Measurements from ENCODE around the gene SLC35G6. TPM values are rescaled to one million over a fixed set of nuclear protein-coding genes. Genes with fewer than 3 reads are reported as not detected.

Gene SLC35G6
- total and polyA plus RNA-seq, 2 of the 13 experiments (the other 11 are each of a cell fraction or from before 2014, with no cell fraction given) = 0.07 TPM; not detected in 1

- H3K4me3 ChIP-seq (replicated peaks in 1 of 3; ENCODE audit: insufficient read depth in 1 of 3, low read depth in 2 of 3, low read length in 3 of 3) = no peak overlapping the region
- 96% methylated on average over 16 of the region's 17 CpGs for WGBS (ENCODE audit: low lambda C conversion rate)
- DNase-seq (ENCODE audit: low spot score) (no peak), ATAC-seq (no peak), FAIRE-seq (no peak)
- peaks cover 30 to 47% of the 10 kb centered on the region in 2 experiments for H3K36me3 ChIP-seq (replicated peaks in 1 of 2; ENCODE audit: control insufficient read depth in 1 of 2, insufficient read depth in 2 of 2, low read length in 2 of 2)
- POLR2A ChIA-PET = interaction anchor here (3.5 kb wide), 1 partner anchor 47 kb away, joined by 24 read pairs; the partner anchor contains the start of gene SENP3
- TF ChIP-seq HNRNPH1 (optimal IDR thresholded peaks at IDR 0.05; ENCODE audit: low read depth, low read length) (no peak), AGO2 (optimal IDR thresholded peaks at IDR 0.05; ENCODE audit: low read depth, low read length) (peak; percentile 87), NR0B2 (CRISPR knock-in tag; IDR thresholded peaks at IDR 0.05) (no peak), MTA3 (CRISPR knock-in tag; IDR thresholded peaks at IDR 0.05) (no peak)
- H3K9me3 ChIP-seq (ENCODE audit: low read length) = no peaks in the 10 kb centered on the region
- no peak overlapping the region for H3K4me2 ChIP-seq (ENCODE audit: low read depth, low read length)
- no peaks in the 10 kb centered on the region for H4K20me1 ChIP-seq (ENCODE audit: insufficient read depth, low read length)
- H2AFZ ChIP-seq (ENCODE audit: low read length) = no peak overlapping the region
- TSS peak; percentile 74 for BruUV-seq (replicated peaks)
- H3K79me2 ChIP-seq (ENCODE audit: insufficient read depth, low read length) = no peaks in the 10 kb centered on the region
- CTCF ChIA-PET (ENCODE audit: low intra/inter-chr PET ratio, low total read pairs) = interaction anchor here (0.7 to 3.6 kb wide), 3 partner anchors 9 to 159 kb away, joined by 4 to 43 read pairs (median 4); partner anchors contain the start of gene SENP3
- no peaks in the 10 kb centered on the region for H3K27me3 ChIP-seq (ENCODE audit: control insufficient read depth in 1 of 2, insufficient read depth in 2 of 2, low read length in 2 of 2)
- in situ Hi-C loops (cut with HindIII; ENCODE audit: extremely low pct_ligation_motif_present, low pct_unique_long_range_greater_than_20kb) = loop anchor here (5.0 kb wide), 1 partner anchor 43 kb away; the partner anchor contains the start of gene TNFSF13
- no peak overlapping the region for H3K9ac ChIP-seq (ENCODE audit: insufficient read depth, low read depth, low read length)
- H3K4me1 ChIP-seq (ENCODE audit: insufficient read depth, low read length) = peaks cover 5% of the 10 kb centered on the region
- H3K27ac ChIP-seq (ENCODE audit: extremely low read length, insufficient read depth, low read length) = no peak overlapping the region
- intact Hi-C loops (cut with micrococcal nuclease; ENCODE audit: unreplicated experiment) = loop anchor here (1.0 kb wide), 1 partner anchor 47 kb away; the partner anchor contains the start of gene SENP3
Observed at GRCh38 chr17:7513850-7514419, 32.7 kb downstream of the SLC35G6 start.

- FAIRE-seq = no peak
- H3K27ac ChIP-seq (ENCODE audit: extremely low read length, insufficient read depth, low read length) = no peak overlapping the region
- TF ChIP-seq CEBPB (IDR thresholded peaks at IDR 0.05; ENCODE audit: borderline replicate concordance, low read depth, low read length) (peak; percentile 59), ZNF614 (CRISPR knock-in tag; IDR thresholded peaks at IDR 0.05; ENCODE audit: borderline replicate concordance) (no peak), HNF4A (CRISPR knock-in tag; IDR thresholded peaks at IDR 0.05) (peak; percentile 29; the same call in 1 of the 2 replicates), HNF4G (IDR thresholded peaks at IDR 0.05; ENCODE audit: borderline replicate concordance, low read depth, low read length) (peak; percentile 49; the same call in 1 of the 2 replicates), HNF4G (CRISPR knock-in tag; IDR thresholded peaks at IDR 0.05; ENCODE audit: borderline replicate concordance, low read depth) (no peak), NR0B2 (CRISPR knock-in tag; IDR thresholded peaks at IDR 0.05) (no peak)
- H3K36me3 ChIP-seq (replicated peaks in 1 of 2; ENCODE audit: control insufficient read depth in 1 of 2, insufficient read depth in 2 of 2, low read length in 2 of 2) = peaks cover 19 to 28% of the 10 kb centered on the region in 2 experiments
- peaks cover 5% of the 10 kb centered on the region for H3K4me1 ChIP-seq (ENCODE audit: insufficient read depth, low read length)
- H3K9me3 ChIP-seq (ENCODE audit: low read length) = no peaks in the 10 kb centered on the region
- H3K27me3 ChIP-seq (ENCODE audit: control insufficient read depth in 1 of 2, insufficient read depth in 2 of 2, low read length in 2 of 2) = no peaks in the 10 kb centered on the region
- no TSS peak for BruUV-seq (replicated peaks)
- H3K9ac ChIP-seq (ENCODE audit: insufficient read depth, low read depth, low read length) = no peak overlapping the region
- no peak overlapping the region for H3K4me3 ChIP-seq (replicated peaks in 1 of 3; ENCODE audit: insufficient read depth in 1 of 3, low read depth in 2 of 3, low read length in 3 of 3)
- ATAC-seq = no peak
- no peaks in the 10 kb centered on the region for H3K79me2 ChIP-seq (ENCODE audit: insufficient read depth, low read length)
- POLR2A ChIA-PET = interaction anchor here (3.5 kb wide), 1 partner anchor 45 kb away, joined by 24 read pairs; the partner anchor contains the start of gene SENP3
- peak; percentile 20 for DNase-seq (ENCODE audit: low spot score)
- CTCF ChIA-PET (ENCODE audit: low intra/inter-chr PET ratio, low total read pairs) = interaction anchor here (3.6 kb wide), 1 partner anchor 45 kb away, joined by 43 read pairs; the partner anchor contains the start of gene SENP3
- H4K20me1 ChIP-seq (ENCODE audit: insufficient read depth, low read length) = no peaks in the 10 kb centered on the region
- intact Hi-C loops (cut with micrococcal nuclease; ENCODE audit: unreplicated experiment) (no loop called here), in situ Hi-C loops (cut with HindIII; ENCODE audit: extremely low pct_ligation_motif_present, low pct_unique_long_range_greater_than_20kb) (no loop called here)
- no peak overlapping the region for H3K4me2 ChIP-seq (ENCODE audit: low read depth, low read length)
- WGBS (ENCODE audit: low lambda C conversion rate) = 81% methylated on average over 13 of the region's 13 CpGs
- H2AFZ ChIP-seq (ENCODE audit: low read length) = no peak overlapping the region
Observed at GRCh38 chr17:7515911-7516610, 34.8 kb downstream of the SLC35G6 start.

All from HepG2 (cell line).